WTC11 (cell line): ENCODE results near the gene NEO1.

Experiments
- ATF6 ChIP-seq: sonication (generic); formaldehyde crosslinking; IDR thresholded peaks from 2 replicates; pipeline ENCODE4 v1.8.1; 2023; ENCODE audit warnings: mild to moderate bottlenecking, missing genetic modification reagents
- FOXJ3 ChIP-seq: sonication (generic); formaldehyde crosslinking; IDR thresholded peaks from 2 replicates; pipeline ENCODE4 v1.9.0; 2021; ENCODE audit warnings: missing genetic modification reagents, mild to moderate bottlenecking, borderline replicate concordance
- IRF1 ChIP-seq: sonication (generic); formaldehyde crosslinking; IDR thresholded peaks from 2 replicates; pipeline ENCODE4 v1.8.0; 2023; ENCODE audit warnings: missing genetic modification reagents
- NFYB ChIP-seq: sonication (generic); formaldehyde crosslinking; conservative IDR thresholded peaks from 2 replicates; pipeline ENCODE4 v1.8.0; 2022; ENCODE audit warnings: low read depth, missing genetic modification reagents
- NR2C2 ChIP-seq: sonication (generic); formaldehyde crosslinking; IDR thresholded peaks from 2 replicates; pipeline ENCODE4 v1.8.0; 2022; ENCODE audit warnings: mild to moderate bottlenecking, missing genetic modification reagents
- TEAD4 ChIP-seq: sonication (generic); formaldehyde crosslinking; IDR thresholded peaks from 2 replicates; pipeline ENCODE4 v1.8.0; 2022; ENCODE audit warnings: mild to moderate bottlenecking, missing genetic modification reagents
- ZMAT4 ChIP-seq: fragments of 250-450 bp; sonication (Bioruptor Pico); IDR thresholded peaks from 2 replicates; pipeline ENCODE4 v1.9.0; 2021; ENCODE audit warnings: mild to moderate bottlenecking
- ZNF121 ChIP-seq: sonication (generic); formaldehyde crosslinking; IDR thresholded peaks from 2 replicates; pipeline ENCODE4 v1.8.0; 2023; ENCODE audit warnings: missing genetic modification reagents
- ZNF423 ChIP-seq: fragments of 250-450 bp; sonication (Bioruptor Pico); IDR thresholded peaks from 2 replicates; pipeline ENCODE4 v2.1.2; 2022; ENCODE audit warnings: mild to moderate bottlenecking, moderate library complexity
- TF ChIP-seq, protein P1 (sequence below): sonication (generic); formaldehyde crosslinking; IDR thresholded peaks from 2 replicates; pipeline ENCODE4 v1.8.0; 2022; ENCODE audit warnings: mild to moderate bottlenecking, missing genetic modification reagents
- TF ChIP-seq, protein P2 (sequence below): fragments of 200-600 bp; IDR thresholded peaks from 2 replicates; pipeline ENCODE4 v1.8.0; 2022; ENCODE audit warnings: antibody characterized with exemption
- TF ChIP-seq, protein P3 (sequence below): sonication (generic); formaldehyde crosslinking; IDR thresholded peaks from 2 replicates; pipeline ENCODE4 v1.8.1; 2023; ENCODE audit warnings: mild to moderate bottlenecking, missing genetic modification reagents
- TF ChIP-seq, protein P4 (sequence below): sonication (generic); formaldehyde crosslinking; IDR thresholded peaks from 2 replicates; pipeline ENCODE4 v1.8.0; 2022; ENCODE audit warnings: mild to moderate bottlenecking, missing genetic modification reagents
- TF ChIP-seq, protein P5 (sequence below): sonication (generic); formaldehyde crosslinking; IDR thresholded peaks from 2 replicates; pipeline ENCODE4 v1.8.1; 2023; ENCODE audit warnings: mild to moderate bottlenecking, missing genetic modification reagents, moderate library complexity

GRCh38 chr15:73082812-73083211, 30.5 kb downstream of the NEO1 start:
- TF ChIP-seq, protein P1, sequence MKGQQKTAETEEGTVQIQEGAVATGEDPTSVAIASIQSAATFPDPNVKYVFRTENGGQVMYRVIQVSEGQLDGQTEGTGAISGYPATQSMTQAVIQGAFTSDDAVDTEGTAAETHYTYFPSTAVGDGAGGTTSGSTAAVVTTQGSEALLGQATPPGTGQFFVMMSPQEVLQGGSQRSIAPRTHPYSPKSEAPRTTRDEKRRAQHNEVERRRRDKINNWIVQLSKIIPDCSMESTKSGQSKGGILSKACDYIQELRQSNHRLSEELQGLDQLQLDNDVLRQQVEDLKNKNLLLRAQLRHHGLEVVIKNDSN (CRISPR knock-in tag): no peak
- TF ChIP-seq, protein P2, sequence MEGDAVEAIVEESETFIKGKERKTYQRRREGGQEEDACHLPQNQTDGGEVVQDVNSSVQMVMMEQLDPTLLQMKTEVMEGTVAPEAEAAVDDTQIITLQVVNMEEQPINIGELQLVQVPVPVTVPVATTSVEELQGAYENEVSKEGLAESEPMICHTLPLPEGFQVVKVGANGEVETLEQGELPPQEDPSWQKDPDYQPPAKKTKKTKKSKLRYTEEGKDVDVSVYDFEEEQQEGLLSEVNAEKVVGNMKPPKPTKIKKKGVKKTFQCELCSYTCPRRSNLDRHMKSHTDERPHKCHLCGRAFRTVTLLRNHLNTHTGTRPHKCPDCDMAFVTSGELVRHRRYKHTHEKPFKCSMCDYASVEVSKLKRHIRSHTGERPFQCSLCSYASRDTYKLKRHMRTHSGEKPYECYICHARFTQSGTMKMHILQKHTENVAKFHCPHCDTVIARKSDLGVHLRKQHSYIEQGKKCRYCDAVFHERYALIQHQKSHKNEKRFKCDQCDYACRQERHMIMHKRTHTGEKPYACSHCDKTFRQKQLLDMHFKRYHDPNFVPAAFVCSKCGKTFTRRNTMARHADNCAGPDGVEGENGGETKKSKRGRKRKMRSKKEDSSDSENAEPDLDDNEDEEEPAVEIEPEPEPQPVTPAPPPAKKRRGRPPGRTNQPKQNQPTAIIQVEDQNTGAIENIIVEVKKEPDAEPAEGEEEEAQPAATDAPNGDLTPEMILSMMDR: no peak
- TF ChIP-seq, protein P3, sequence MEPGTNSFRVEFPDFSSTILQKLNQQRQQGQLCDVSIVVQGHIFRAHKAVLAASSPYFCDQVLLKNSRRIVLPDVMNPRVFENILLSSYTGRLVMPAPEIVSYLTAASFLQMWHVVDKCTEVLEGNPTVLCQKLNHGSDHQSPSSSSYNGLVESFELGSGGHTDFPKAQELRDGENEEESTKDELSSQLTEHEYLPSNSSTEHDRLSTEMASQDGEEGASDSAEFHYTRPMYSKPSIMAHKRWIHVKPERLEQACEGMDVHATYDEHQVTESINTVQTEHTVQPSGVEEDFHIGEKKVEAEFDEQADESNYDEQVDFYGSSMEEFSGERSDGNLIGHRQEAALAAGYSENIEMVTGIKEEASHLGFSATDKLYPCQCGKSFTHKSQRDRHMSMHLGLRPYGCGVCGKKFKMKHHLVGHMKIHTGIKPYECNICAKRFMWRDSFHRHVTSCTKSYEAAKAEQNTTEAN (CRISPR knock-in tag): no peak
- TF ChIP-seq NR2C2 (no peak), ZNF121 (no peak), ATF6 (CRISPR knock-in tag) (no peak), TEAD4 (no peak), NFYB (CRISPR knock-in tag) (no peak), FOXJ3 (no peak), IRF1 (CRISPR knock-in tag) (no peak), ZMAT4 (CRISPR knock-in tag) (no peak), ZNF423 (CRISPR knock-in tag) (no peak)
- TF ChIP-seq, protein P4, sequence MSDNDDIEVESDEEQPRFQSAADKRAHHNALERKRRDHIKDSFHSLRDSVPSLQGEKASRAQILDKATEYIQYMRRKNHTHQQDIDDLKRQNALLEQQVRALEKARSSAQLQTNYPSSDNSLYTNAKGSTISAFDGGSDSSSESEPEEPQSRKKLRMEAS (CRISPR knock-in tag): no peak
- TF ChIP-seq, protein P5, sequence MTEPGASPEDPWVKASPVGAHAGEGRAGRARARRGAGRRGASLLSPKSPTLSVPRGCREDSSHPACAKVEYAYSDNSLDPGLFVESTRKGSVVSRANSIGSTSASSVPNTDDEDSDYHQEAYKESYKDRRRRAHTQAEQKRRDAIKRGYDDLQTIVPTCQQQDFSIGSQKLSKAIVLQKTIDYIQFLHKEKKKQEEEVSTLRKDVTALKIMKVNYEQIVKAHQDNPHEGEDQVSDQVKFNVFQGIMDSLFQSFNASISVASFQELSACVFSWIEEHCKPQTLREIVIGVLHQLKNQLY (CRISPR knock-in tag): no peak
